ENCODE measurements around the gene SCRT2. TPM values are rescaled to one million over a fixed set of nuclear protein-coding genes. Genes with fewer than 3 reads are reported as not detected.

SCRT2 gene
- polyA plus RNA-seq, 1 of the 3 experiments (the other 2 are of a cell fraction): not detected

DNA sequence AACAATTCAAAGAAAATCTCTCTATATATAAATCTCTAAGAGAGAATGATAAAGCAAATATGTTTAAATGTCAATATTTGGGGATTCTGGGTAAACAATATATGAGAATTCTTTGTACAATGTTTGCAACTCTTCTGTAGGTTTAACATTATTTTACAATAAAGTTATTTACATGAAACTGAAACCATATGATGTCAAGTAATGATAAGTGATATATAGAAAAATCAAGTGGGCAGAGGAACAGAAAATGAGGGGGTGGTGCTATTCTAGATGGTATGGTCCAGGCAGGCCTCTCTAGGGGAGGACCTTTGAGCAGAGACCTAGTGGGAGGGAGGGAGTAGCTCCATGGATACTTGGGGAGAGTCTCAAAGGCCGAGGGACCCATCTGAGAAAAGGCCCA lies 16.4 kb upstream of the SCRT2 start:
- no peak overlapping the region for H3K4me3 ChIP-seq (ENCODE audit: low read depth in 2 of 2, low read length in 1 of 2)
- WGBS (ENCODE audit: low lambda C conversion rate): 0% methylated on average over 1 of the region's 1 CpG
- no peaks in the 10 kb centered on the region for H3K36me3 ChIP-seq (replicated peaks in 1 of 2; ENCODE audit: control insufficient read depth in 1 of 2, insufficient read depth in 2 of 2, low read length in 1 of 2)
- no peaks in the 10 kb centered on the region for H3F3A ChIP-seq (replicated peaks; ENCODE audit: insufficient read depth)
- H3K79me2 ChIP-seq (ENCODE audit: insufficient read depth): no peaks in the 10 kb centered on the region
- H2AFZ ChIP-seq (ENCODE audit: low read depth): no peak overlapping the region
- H3K9me2 ChIP-seq: no peaks in the 10 kb centered on the region
- no peak overlapping the region for H3K4me2 ChIP-seq
- no peaks in the 10 kb centered on the region; the same call in 1 of the 2 replicates for H3K27me3 ChIP-seq (ENCODE audit: insufficient read depth)
- no peak for DNase-seq
- no peak overlapping the region for H3K27ac ChIP-seq (ENCODE audit: low read depth in 2 of 2, low read length in 1 of 2)
- H4K20me1 ChIP-seq (ENCODE audit: insufficient read depth): no peaks in the 10 kb centered on the region
- H3K4me1 ChIP-seq (ENCODE audit: control insufficient read depth in 1 of 2, insufficient read depth in 2 of 2, low read depth in 1 of 2, low read length in 1 of 2): no peaks in the 10 kb centered on the region; a peak in 1 of 4 replicates
- ChIA-PET CTCF (interaction anchor here (0.7 kb wide), 1 partner anchor 9 kb away, joined by 3 read pairs; no protein-coding TSS in a partner anchor), POLR2A (no interaction called here)
- no peak for TF ChIP-seq SIN3A (IDR thresholded peaks at IDR 0.05; ENCODE audit: borderline replicate concordance, low read depth, low read length)
- no peak for TF ChIP-seq CHD2 (IDR thresholded peaks at IDR 0.05; ENCODE audit: low read length, partially characterized antibody)
- no peak for TF ChIP-seq FOXM1 (IDR thresholded peaks at IDR 0.05; ENCODE audit: low read depth)
- TF ChIP-seq YY1 (IDR thresholded peaks at IDR 0.05; ENCODE audit: low read depth): no peak
- TF ChIP-seq RXRA (IDR thresholded peaks at IDR 0.05; ENCODE audit: borderline replicate concordance, low read depth): no peak
- TF ChIP-seq, protein P1, sequence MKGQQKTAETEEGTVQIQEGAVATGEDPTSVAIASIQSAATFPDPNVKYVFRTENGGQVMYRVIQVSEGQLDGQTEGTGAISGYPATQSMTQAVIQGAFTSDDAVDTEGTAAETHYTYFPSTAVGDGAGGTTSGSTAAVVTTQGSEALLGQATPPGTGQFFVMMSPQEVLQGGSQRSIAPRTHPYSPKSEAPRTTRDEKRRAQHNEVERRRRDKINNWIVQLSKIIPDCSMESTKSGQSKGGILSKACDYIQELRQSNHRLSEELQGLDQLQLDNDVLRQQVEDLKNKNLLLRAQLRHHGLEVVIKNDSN (IDR thresholded peaks at IDR 0.05; ENCODE audit: borderline replicate concordance, low read depth): no peak
- TF ChIP-seq RAD21 (IDR thresholded peaks at IDR 0.05; ENCODE audit: low read length): no peak
- TF ChIP-seq MXI1 (IDR thresholded peaks at IDR 0.05; ENCODE audit: low read depth, low read length): no peak
- no peak for TF ChIP-seq POLR2AphosphoS5 (IDR thresholded peaks at IDR 0.05; ENCODE audit: low read depth, low read length)
- no peak for TF ChIP-seq REST (IDR thresholded peaks at IDR 0.05; ENCODE audit: low read depth, low read length)
- TF ChIP-seq, protein P2, sequence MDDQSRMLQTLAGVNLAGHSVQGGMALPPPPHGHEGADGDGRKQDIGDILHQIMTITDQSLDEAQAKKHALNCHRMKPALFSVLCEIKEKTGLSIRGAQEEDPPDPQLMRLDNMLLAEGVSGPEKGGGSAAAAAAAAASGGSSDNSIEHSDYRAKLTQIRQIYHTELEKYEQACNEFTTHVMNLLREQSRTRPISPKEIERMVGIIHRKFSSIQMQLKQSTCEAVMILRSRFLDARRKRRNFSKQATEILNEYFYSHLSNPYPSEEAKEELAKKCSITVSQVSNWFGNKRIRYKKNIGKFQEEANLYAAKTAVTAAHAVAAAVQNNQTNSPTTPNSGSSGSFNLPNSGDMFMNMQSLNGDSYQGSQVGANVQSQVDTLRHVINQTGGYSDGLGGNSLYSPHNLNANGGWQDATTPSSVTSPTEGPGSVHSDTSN (IDR thresholded peaks at IDR 0.05): no peak
- TF ChIP-seq FOXJ3 (CRISPR knock-in tag; IDR thresholded peaks at IDR 0.05): no peak
- no peak for TF ChIP-seq USF2 (IDR thresholded peaks at IDR 0.05; ENCODE audit: borderline replicate concordance, low read depth, low read length)
- no peak for TF ChIP-seq EP300 (IDR thresholded peaks at IDR 0.05; ENCODE audit: borderline replicate concordance in 1 of 2, low read depth in 1 of 2, low read length in 1 of 2)
- no peaks in the 10 kb centered on the region for H3K9me3 ChIP-seq
- no peak overlapping the region for H3K9ac ChIP-seq

Measured in SK-N-SH (cell line).